Tibial nerve (tissue), 4 donors: ENCODE data around the gene DIP2C. TPM values are rescaled to one million over a fixed set of nuclear protein-coding genes. Genes with fewer than 3 reads are reported as not detected.

Experiments used
- DNase-seq, 2 donors: peaks; one replicate each; pipeline ENCODE4 v3.0.0-alpha.2; 2019; ENCODE audit warnings: low spot score in 2 of 2
- H3K27ac ChIP-seq, 4 donors: fragments of 200-600 bp; sonication (generic) in 3 of 4; one replicate each; pipeline ENCODE4 v1.5.1; 2017 to 2019; ENCODE audit warnings: mild to moderate bottlenecking in 1 of 4
- H3K27me3 ChIP-seq, 2 donors: fragments of 200-600 bp; sonication (generic) in 1 of 2; one replicate each; pipeline versions ENCODE4 v1.5.1 to v1.6.0; 2017 to 2019
- H3K36me3 ChIP-seq, 3 donors: fragments of 200-600 bp; sonication (generic); one replicate each; pipeline ENCODE4 v1.5.1; 2018 to 2019
- H3K4me1 ChIP-seq, 4 donors: fragments of 200-600 bp; sonication (generic) in 3 of 4; one replicate each; pipeline ENCODE4 v1.5.1; 2017 to 2019
- H3K4me3 ChIP-seq, 4 donors: fragments of 200-600 bp; sonication (generic) in 3 of 4; one replicate each; pipeline ENCODE4 v1.5.1; 2017 to 2019; ENCODE audit warnings: mild to moderate bottlenecking in 1 of 4, moderate library complexity in 1 of 4
- H3K9me3 ChIP-seq, 4 donors: fragments of 200-600 bp; sonication (generic) in 3 of 4; one replicate each; pipeline ENCODE4 v1.5.1; 2017 to 2019
- CTCF ChIP-seq, 5 experiments: fragments of 200-600 bp in 3 of 5; fragments of 450-650 bp in 2 of 5; sonication (generic) in 3 of 5; IDR thresholded peaks; one replicate each; pipeline ENCODE4 v1.5.1; 2016 to 2019; ENCODE audit warnings: antibody characterized with exemption in 5 of 5, mild to moderate bottlenecking in 3 of 5, moderate library complexity in 2 of 5
- EP300 ChIP-seq, 2 donors: sonication (generic); formaldehyde crosslinking; IDR thresholded peaks; one replicate each; pipeline ENCODE4 v1.6.1; 2017; ENCODE audit warnings: antibody characterized with exemption in 2 of 2, mild to moderate bottlenecking in 1 of 2
- POLR2A ChIP-seq, 2 donors: fragments of 450-650 bp; IDR thresholded peaks; one replicate each; pipeline ENCODE4 v1.6.1; 2017; ENCODE audit warnings: antibody characterized with exemption in 2 of 2, mild to moderate bottlenecking in 2 of 2, moderate library complexity in 2 of 2
- WGBS, 2 donors: methylation state at CpG; one replicate each; pipeline ENCODE4 v1.1.5; 2018; 5-methylcytosine and 5-hydroxymethylcytosine counted together
- total RNA-seq, 4 donors: library from RNA; depleted of rRNA; stranded (reverse); fragments of >200 nt; gene quantifications; one replicate each; pipeline ENCODE4 v1.1.0, GENCODE V29; 2016

Gene DIP2C
- total RNA-seq, 4 donors from 2014 or later, result 31.4 to 46.5 (median 36.0) TPM

GRCh38 chr10:493391-494148 is 195.9 kb downstream of the DIP2C start:
- H3K36me3 ChIP-seq, result no peaks in the 10 kb centered on the region
- no peaks in the 10 kb centered on the region for H3K27me3 ChIP-seq
- no peak overlapping the region for H3K4me3 ChIP-seq
- no peak overlapping the region for H3K27ac ChIP-seq
- TF ChIP-seq POLR2A (IDR thresholded peaks at IDR 0.05) (no peak), CTCF (IDR thresholded peaks at IDR 0.05) (no peak), EP300 (IDR thresholded peaks at IDR 0.05) (no peak)
- H3K4me1 ChIP-seq, result peaks cover 0 to 49% (median 15%) of the 10 kb centered on the region in 4 donors
- WGBS, 2 donors, result 86 to 89% methylated on average over 21 of the region's 21 CpGs
- no peaks in the 10 kb centered on the region for H3K9me3 ChIP-seq
- DNase-seq, result no peak

GRCh38 chr10:492836-493235 is 196.6 kb downstream of the DIP2C start:
- no peak overlapping the region for H3K4me3 ChIP-seq

GRCh38 chr10:491667-492424 is 197.6 kb downstream of the DIP2C start:
- Histone ChIP-seq H3K4me1 (peaks cover 0 to 51% (median 15%) of the 10 kb centered on the region in 4 donors), H3K9me3 (no peaks in the 10 kb centered on the region), H3K27me3 (no peaks in the 10 kb centered on the region), H3K4me3 (no peak overlapping the region), H3K27ac (peak overlapping the region in 2 of 4 donors; percentile 2 to 77), H3K36me3 (no peaks in the 10 kb centered on the region)
- DNase-seq, result no peak
- TF ChIP-seq POLR2A (IDR thresholded peaks at IDR 0.05), result no peak
- 84 to 85% methylated on average over 16 of the region's 16 CpGs for WGBS, 2 donors

More at GRCh38 chr10:492836-493235, 196.6 kb downstream of the DIP2C start:
- no peak for DNase-seq
- H3K27me3 ChIP-seq, result no peaks in the 10 kb centered on the region
- TF ChIP-seq EP300 (IDR thresholded peaks at IDR 0.05) (no peak), POLR2A (IDR thresholded peaks at IDR 0.05) (no peak), CTCF (IDR thresholded peaks at IDR 0.05) (no peak)
- no peaks in the 10 kb centered on the region for H3K36me3 ChIP-seq
- no peaks in the 10 kb centered on the region for H3K9me3 ChIP-seq
- H3K27ac ChIP-seq, result no peak overlapping the region
- H3K4me1 ChIP-seq, result peaks cover 0 to 49% (median 15%) of the 10 kb centered on the region in 4 donors
- WGBS, 2 donors, result 41 to 45% methylated on average over 10 of the region's 10 CpGs

- WGBS, 2 donors, result 36 to 41% methylated on average over 20 to 23 of the region's 23 CpGs
- TF ChIP-seq CTCF (IDR thresholded peaks at IDR 0.05) (no peak), EP300 (IDR thresholded peaks at IDR 0.05) (no peak), POLR2A (IDR thresholded peaks at IDR 0.05) (no peak)
- Histone ChIP-seq H3K27ac (peak overlapping the region in 3 of 4 donors; percentile 2 to 77 (median 9)), H3K36me3 (no peaks in the 10 kb centered on the region), H3K4me3 (no peak overlapping the region), H3K4me1 (peaks cover 0 to 59% (median 15%) of the 10 kb centered on the region in 4 donors), H3K9me3 (no peaks in the 10 kb centered on the region), H3K27me3 (no peaks in the 10 kb centered on the region)
- DNase-seq, result peak in 1 of 2 donors; percentile 35
Observed at GRCh38 chr10:490891-491571, 198.4 kb downstream of the DIP2C start.

- Histone ChIP-seq H3K27ac (peak overlapping the region in 2 of 4 donors; percentile 2 to 77), H3K4me3 (no peak overlapping the region), H3K9me3 (no peaks in the 10 kb centered on the region), H3K36me3 (no peaks in the 10 kb centered on the region), H3K4me1 (peaks cover 0 to 66% (median 20%) of the 10 kb centered on the region in 4 donors), H3K27me3 (no peaks in the 10 kb centered on the region)
- 83 to 84% methylated on average over 16 of the region's 16 CpGs for WGBS, 2 donors
- peak; percentile 60 to 76 for DNase-seq
- no peak for TF ChIP-seq CTCF (IDR thresholded peaks at IDR 0.05)
- TF ChIP-seq EP300 (IDR thresholded peaks at IDR 0.05), result peak in 1 of 2 donors; percentile 39
- no peak for TF ChIP-seq POLR2A (IDR thresholded peaks at IDR 0.05)
Observed at GRCh38 chr10:490256-490655, 199.2 kb downstream of the DIP2C start.
